IPS-15b (cell line): ENCODE data around the gene DMRTC2.

Experiments
- H3K27me3 ChIP-seq: one replicate; pipeline ENCODE4 v1.6.1; 2013; ENCODE audit warnings: low read length; ENCODE audit not compliant: control insufficient read depth, insufficient read depth
- H3K36me3 ChIP-seq: one replicate; pipeline ENCODE4 v1.6.1; 2013; ENCODE audit warnings: low read length; ENCODE audit not compliant: control insufficient read depth, insufficient read depth
- H3K4me1 ChIP-seq: one replicate; pipeline ENCODE4 v1.6.1; 2013; ENCODE audit warnings: mild to moderate bottlenecking, low read length; ENCODE audit not compliant: control insufficient read depth, insufficient read depth
- H3K4me3 ChIP-seq: one replicate; pipeline ENCODE4 v1.5.1; 2013; ENCODE audit warnings: low read depth, low read length
- H3K9ac ChIP-seq: one replicate; pipeline ENCODE4 v1.6.1; 2013; ENCODE audit warnings: low read depth, mild to moderate bottlenecking, low read length
- H3K9me3 ChIP-seq: one replicate; pipeline ENCODE4 v1.6.1; 2013; ENCODE audit warnings: mild to moderate bottlenecking, low read length; ENCODE audit not compliant: control insufficient read depth, insufficient read depth

The DMRTC2 gene

DNA sequence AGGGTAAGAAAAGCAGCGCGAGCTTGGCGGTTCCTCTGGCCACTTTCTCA is at the start of gene DMRTC2:
Gene DMRTC2, plus strand, starts transcription at position 42 of the 50 bp plus-strand sequence. CDS start 2,387 bp downstream, outside the sequence.
- Histone ChIP-seq H3K36me3 (no peaks in the 10 kb centered on the region), H3K27me3 (no peaks in the 10 kb centered on the region), H3K4me3 (no peak within 1 kb of the TSS), H3K4me1 (no peaks in the 10 kb centered on the region), H3K9ac (no peak within 1 kb of the TSS), H3K9me3 (no peaks in the 10 kb centered on the region)

DNA sequence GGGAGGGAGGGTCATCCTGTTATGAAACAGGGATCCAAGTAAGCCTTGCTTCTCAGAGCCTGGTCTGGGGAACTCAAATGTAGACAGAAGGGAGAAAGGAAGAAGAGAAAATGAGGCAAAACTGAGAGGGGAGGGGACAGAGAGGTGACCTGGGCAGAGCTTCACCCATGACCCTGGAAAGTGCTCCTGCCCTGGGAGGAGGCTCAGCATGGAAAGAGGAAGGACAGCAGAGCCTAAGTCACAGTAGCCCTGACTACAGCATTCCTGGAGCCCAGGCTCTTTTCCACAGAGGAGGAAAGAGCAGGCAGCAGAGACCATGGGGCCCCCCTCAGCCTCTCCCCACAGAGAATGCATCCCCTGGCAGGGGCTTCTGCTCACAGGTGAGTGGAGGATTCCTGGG is 48.5 kb upstream of the DMRTC2 start, which contains the start of gene CEACAM3:
Gene CEACAM3, plus strand, starts transcription at position 226 of the 400 bp plus-strand sequence. Its CDS starts 91 bp downstream, at position 317.
- H3K4me3 ChIP-seq, result no peak within 1 kb of the TSS
- H3K4me1 ChIP-seq, result peaks cover 2% of the 10 kb centered on the region
- H3K9me3 ChIP-seq, result no peaks in the 10 kb centered on the region
- no peaks in the 10 kb centered on the region for H3K36me3 ChIP-seq
- H3K27me3 ChIP-seq, result peaks cover 4% of the 10 kb centered on the region
- no peak within 1 kb of the TSS for H3K9ac ChIP-seq

DNA sequence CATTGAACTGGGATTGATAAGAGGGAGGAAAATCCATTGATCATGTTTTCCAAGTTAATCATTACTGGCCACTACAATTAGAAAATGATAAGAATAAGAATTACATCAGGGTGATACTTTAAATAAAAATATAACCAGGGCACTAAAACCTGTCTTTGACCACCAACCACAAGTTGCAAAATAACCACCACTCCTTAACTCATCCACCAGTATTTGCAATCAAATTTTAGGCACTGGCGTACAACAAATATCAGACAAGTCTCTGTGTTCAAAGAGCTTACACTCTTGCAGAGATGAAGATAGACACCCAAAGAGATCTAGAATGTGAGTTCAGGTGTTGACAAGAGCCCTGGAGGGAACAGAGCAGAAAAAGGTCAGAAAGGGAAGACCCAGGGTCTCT is 47.9 kb upstream of the DMRTC2 start:
- H3K4me3 ChIP-seq, result no peak overlapping the region
- H3K9me3 ChIP-seq, result no peaks in the 10 kb centered on the region
- peaks cover 4% of the 10 kb centered on the region for H3K27me3 ChIP-seq
- H3K36me3 ChIP-seq, result no peaks in the 10 kb centered on the region
- H3K9ac ChIP-seq, result no peak overlapping the region
- H3K4me1 ChIP-seq, result peaks cover 2% of the 10 kb centered on the region

DNA sequence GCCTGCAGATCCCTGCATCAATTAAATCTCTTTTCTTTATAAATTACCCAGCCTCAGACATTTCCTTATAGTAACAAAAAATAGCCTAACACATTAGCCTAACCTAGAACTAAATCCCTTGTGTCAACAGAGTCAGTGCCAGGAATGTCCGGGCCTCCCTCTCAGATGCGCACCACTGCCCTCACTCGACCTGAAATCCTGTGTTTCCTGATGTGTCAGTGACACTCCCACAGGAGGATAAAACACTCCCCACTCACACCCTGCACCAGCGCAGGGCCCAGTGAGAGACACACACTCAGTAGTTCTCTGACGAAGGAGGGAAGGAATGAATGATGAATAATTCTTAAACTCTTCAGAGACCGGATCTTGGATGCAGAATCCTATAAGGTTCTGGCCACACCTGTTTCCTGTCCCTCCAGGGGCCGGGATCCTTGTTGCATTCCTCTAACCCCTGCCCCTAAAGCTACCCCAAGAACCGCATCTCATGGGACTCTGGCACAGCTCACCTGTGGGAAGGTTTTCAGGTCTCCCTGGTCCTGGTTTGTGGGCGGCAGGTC is 45.3 kb upstream of the DMRTC2 start:
- H3K9me3 ChIP-seq, result no peaks in the 10 kb centered on the region
- H3K36me3 ChIP-seq, result no peaks in the 10 kb centered on the region
- H3K27me3 ChIP-seq, result no peaks in the 10 kb centered on the region
- no peak overlapping the region for H3K4me3 ChIP-seq
- no peaks in the 10 kb centered on the region for H3K4me1 ChIP-seq
- no peak overlapping the region for H3K9ac ChIP-seq

DNA sequence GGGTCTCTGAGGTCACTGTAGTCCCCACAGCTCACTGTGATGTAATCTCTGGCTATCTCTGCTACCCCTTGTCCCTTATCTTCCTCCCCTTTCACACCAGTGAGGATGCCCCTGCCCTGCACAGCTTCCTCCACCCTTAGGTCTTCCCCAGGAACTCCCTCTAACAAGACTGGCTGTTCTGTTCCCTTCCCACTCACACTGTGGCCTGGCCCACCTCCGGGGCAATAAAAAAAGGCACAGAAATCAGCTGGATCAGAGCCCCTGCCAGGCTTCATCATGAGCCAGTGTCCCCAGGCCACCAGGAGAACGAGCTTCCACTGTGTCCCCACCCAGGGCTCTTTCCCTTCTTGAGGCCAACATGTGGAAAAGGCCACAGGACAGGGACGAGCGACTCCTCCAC is 43.8 kb upstream of the DMRTC2 start:
- no peak overlapping the region for H3K9ac ChIP-seq
- no peaks in the 10 kb centered on the region for H3K9me3 ChIP-seq
- no peaks in the 10 kb centered on the region for H3K36me3 ChIP-seq
- no peak overlapping the region for H3K4me3 ChIP-seq
- H3K27me3 ChIP-seq, result no peaks in the 10 kb centered on the region
- no peaks in the 10 kb centered on the region for H3K4me1 ChIP-seq

DNA sequence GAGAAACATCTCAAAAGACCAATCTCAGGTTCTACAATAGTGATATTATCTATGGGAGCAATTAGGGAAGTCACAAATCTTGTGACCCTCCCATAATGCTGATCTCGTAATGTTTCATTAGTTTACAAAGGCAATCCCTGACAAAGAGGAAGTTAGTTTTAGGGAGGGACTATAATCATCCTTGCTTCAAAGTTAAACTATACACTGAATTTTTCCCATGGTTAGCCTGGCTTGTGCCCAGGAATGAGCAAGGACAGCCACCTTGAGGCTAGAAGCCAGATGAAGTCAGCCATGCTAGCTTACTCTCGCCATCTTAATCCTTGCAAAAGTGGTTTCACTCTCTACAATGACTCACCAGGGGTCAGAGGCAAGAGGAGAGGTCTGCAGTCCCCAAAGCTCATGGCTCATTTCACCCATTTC is 43.0 kb upstream of the DMRTC2 start:
- no peaks in the 10 kb centered on the region for H3K9me3 ChIP-seq
- H3K4me3 ChIP-seq, result no peak overlapping the region
- H3K27me3 ChIP-seq, result no peaks in the 10 kb centered on the region
- no peak overlapping the region for H3K9ac ChIP-seq
- H3K36me3 ChIP-seq, result no peaks in the 10 kb centered on the region
- H3K4me1 ChIP-seq, result no peaks in the 10 kb centered on the region

DNA sequence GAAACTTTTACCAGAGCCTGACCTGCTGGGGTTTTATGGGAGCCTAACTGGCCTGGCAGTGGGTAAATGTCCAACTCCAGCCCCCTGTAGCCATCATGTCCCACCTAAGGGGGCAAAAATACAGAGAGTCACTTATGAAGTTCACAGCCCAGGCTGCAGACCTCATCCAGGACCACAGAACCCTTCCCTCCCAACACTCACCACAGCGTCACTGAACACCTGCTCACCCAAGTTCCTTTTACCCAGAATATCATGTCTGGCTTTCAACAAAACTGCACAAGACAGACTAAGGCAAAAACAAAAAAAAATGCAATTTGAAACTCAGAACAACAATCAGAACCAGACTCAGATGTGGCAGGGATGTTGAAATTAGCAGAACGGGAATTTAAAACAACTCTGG is 42.1 kb upstream of the DMRTC2 start:
- Histone ChIP-seq H3K27me3 (no peaks in the 10 kb centered on the region), H3K9ac (no peak overlapping the region), H3K9me3 (no peaks in the 10 kb centered on the region), H3K4me3 (no peak overlapping the region), H3K4me1 (no peaks in the 10 kb centered on the region), H3K36me3 (no peaks in the 10 kb centered on the region)

DNA sequence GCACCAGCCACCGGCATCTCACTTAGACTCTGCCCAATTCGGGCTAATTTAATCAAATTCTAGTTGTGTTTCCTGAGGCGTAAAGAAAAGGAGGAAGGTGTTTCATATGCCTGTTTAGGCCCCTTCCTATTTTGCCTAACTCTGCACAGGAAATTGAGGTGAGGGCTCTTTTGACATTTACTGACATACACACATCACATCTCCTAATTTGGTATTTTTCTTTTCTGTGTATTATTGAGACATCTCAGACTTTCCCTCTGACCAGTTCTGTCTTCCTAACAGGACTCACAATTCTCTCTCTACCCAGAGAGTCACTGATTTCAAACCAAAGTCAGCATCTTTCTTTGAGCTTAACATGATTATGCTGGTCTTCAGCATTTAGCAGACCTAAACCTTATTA is 40.5 kb upstream of the DMRTC2 start:
- H3K4me1 ChIP-seq, result no peaks in the 10 kb centered on the region

DNA sequence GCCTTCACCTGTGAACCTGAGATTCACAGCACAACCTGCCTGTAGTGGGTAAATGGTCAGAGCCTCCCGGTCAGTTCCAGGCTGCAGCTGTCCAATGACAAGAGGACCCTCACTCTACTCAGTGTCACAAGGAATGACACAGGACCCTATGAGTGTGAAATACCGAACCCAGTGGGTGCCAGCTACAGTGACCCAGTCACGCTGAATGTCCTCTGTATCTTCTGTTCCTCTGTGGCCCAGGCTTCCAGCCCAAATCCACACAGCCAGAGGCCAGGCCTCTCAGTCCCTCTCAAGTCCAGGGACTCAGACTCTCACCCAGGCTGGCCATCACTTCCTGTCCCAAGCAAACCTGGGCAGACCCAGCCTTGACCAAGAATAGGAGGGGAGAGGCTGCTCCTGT is 37.7 kb upstream of the DMRTC2 start:
- H3K9me3 ChIP-seq, result no peaks in the 10 kb centered on the region
- no peaks in the 10 kb centered on the region for H3K36me3 ChIP-seq
- H3K4me3 ChIP-seq, result no peak overlapping the region
- no peaks in the 10 kb centered on the region for H3K4me1 ChIP-seq
- no peaks in the 10 kb centered on the region for H3K27me3 ChIP-seq
- no peak overlapping the region for H3K9ac ChIP-seq

More for the DNA sequence above, 40.5 kb upstream of the DMRTC2 start:
- H3K36me3 ChIP-seq, result no peaks in the 10 kb centered on the region
- H3K9ac ChIP-seq, result no peak overlapping the region
- H3K4me3 ChIP-seq, result no peak overlapping the region
- no peaks in the 10 kb centered on the region for H3K9me3 ChIP-seq
- H3K27me3 ChIP-seq, result no peaks in the 10 kb centered on the region

DNA sequence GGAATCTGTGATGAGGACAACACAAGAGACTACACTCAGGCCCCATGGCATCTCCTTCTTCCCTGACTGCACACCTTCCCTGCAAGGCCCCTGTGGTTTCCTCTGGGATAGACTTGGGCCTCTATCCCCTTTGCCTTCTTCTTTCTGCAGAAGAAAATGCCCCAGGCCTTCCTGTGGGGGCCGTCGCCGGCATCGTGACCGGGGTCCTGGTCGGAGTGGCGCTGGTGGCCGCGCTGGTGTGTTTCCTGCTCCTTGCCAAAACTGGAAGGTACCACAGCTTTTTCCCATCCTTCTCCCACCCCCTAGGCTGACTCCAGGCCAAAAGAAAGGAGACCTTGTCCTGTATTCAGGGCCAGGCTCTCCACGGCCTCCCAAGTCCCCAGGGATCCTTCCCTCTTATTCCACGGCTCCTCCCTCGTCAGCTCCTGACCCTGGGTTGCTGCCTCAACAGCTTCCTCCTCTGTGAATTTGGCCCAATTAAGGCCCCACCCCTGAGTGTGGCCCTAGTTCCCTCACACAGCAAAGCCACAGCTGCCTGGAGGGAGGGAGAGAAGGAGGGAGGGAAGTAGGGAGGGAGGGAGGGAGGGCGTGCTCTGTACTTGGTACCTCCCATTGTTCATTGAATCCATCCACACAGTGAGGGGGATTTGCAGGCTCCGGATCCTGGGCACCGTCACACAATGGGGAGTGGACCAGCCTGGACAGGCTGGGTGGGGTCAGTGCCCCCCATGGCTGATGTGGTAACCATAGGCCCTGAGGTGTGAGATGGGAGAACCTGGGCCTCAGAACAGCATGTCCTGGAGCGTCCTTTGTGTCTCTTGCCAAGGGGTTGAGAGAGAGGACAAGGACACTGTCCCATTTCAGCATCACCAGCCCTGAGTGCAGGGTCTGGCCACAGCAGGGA is 35.9 kb upstream of the DMRTC2 start:
- Histone ChIP-seq H3K27me3 (no peaks in the 10 kb centered on the region), H3K4me3 (no peak overlapping the region), H3K36me3 (no peaks in the 10 kb centered on the region), H3K9ac (no peak overlapping the region), H3K4me1 (no peaks in the 10 kb centered on the region), H3K9me3 (no peaks in the 10 kb centered on the region)

DNA sequence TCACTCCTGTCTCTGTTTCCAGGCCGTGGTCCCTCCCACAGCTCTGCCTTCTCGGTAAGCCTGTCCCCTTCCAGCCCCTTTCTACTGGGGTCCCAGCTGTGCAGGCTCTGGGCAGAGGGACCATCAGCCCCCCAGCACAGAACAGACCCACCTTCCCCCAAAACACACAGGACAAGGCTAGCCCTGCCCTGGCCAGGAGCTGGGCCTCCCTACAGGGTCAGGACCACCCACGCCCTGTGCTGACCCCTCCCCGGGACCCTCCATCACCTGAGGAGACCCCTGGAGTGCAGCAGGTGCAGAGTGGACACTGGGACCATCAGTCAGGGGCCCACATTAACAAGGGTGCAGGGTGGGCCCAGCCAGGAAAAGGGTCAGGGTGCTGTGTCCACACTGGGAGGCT is 34.5 kb upstream of the DMRTC2 start:
- H3K36me3 ChIP-seq, result no peaks in the 10 kb centered on the region
- H3K9ac ChIP-seq, result no peak overlapping the region
- H3K27me3 ChIP-seq, result no peaks in the 10 kb centered on the region
- H3K4me3 ChIP-seq, result no peak overlapping the region
- H3K4me1 ChIP-seq, result no peaks in the 10 kb centered on the region
- H3K9me3 ChIP-seq, result no peaks in the 10 kb centered on the region

DNA sequence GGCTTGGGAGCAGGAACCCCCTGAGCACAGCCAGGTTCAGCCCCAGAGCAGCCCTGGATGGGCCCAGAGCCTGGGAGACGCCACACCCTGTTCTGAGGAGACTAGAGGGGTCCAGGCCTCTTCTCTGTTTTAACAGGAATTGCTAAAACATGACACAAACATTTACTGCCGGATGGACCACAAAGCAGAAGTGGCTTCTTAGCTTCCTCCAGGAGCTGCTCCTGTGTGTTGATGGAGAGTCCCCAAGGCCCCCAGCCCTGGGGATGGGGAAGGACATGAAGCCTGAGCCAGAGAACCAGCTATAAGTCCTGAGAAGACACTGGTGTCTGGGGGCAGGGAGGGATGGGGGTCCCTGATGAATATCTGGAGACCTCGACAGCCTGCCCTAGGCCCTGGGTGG is 33.8 kb upstream of the DMRTC2 start:
- Histone ChIP-seq H3K9ac (no peak overlapping the region), H3K36me3 (no peaks in the 10 kb centered on the region), H3K9me3 (no peaks in the 10 kb centered on the region)

More for the DNA sequence above, 33.8 kb upstream of the DMRTC2 start:
- no peaks in the 10 kb centered on the region for H3K27me3 ChIP-seq
- no peak overlapping the region for H3K4me3 ChIP-seq
- no peaks in the 10 kb centered on the region for H3K4me1 ChIP-seq
